Panc1 (cell line): ENCODE measurements around the gene PHF5A. TPM values are rescaled to one million over a fixed set of nuclear protein-coding genes. Genes with fewer than 3 reads are reported as not detected.
"Not testable (repeated sequence)": the region's sequence is repeated elsewhere in the genome, so short reads cannot be mapped to it uniquely, and the experiment has no call there.

Experiments
- ATAC-seq: fragments of 200-7000 bp; cut with Tn5 transposase; 2 replicates; pipeline ENCODE4 v1.9.1; 2020; ENCODE audit warnings: mild to moderate bottlenecking, moderate library complexity
- BruUV-seq: library from RNA; stranded (reverse); fragments of 400-500 nt; replicated peaks from 2 replicates; lab custom pipeline; 2021; lab: Mats Ljungman, UMichigan
- CTCF ChIA-PET: fragments of 300-600 bp; sonication (Branson Sonifier 250); formaldehyde crosslinking; loops from one replicate; lab custom pipeline; 2022; ENCODE audit warnings: antibody characterized with exemption; lab: Charles Lee
- POLR2A ChIA-PET: fragments of 300-600 bp; sonication (Branson Sonifier 250); formaldehyde crosslinking; loops from one replicate; lab custom pipeline; 2022; ENCODE audit warnings: antibody characterized with exemption; lab: Charles Lee
- DNase-seq: peaks from one replicate; pipeline ENCODE4 v3.0.0-alpha.2; 2010; ENCODE audit warnings: low read depth, low spot score
- H3K27ac ChIP-seq: 2 replicates; pipeline ENCODE4 v1.5.1; 2011; ENCODE audit warnings: mild to moderate bottlenecking, low read length, inconsistent platforms
- H3K27me3 ChIP-seq: fragments of 200-500 bp; sonication (Bioruptor generic); 2 replicates; pipeline ENCODE4 v1.6.0; 2014; ENCODE audit warnings: low read length, inconsistent platforms; ENCODE audit not compliant: control insufficient read depth, insufficient read depth
- H3K36me3 ChIP-seq: fragments of 200-500 bp; sonication (Bioruptor generic); 2 replicates; pipeline ENCODE4 v1.5.1; 2014; ENCODE audit warnings: inconsistent platforms, mild to moderate bottlenecking, low read length, moderate library complexity; ENCODE audit not compliant: control insufficient read depth, insufficient read depth
- H3K4me1 ChIP-seq: 2 replicates; pipeline ENCODE4 v1.5.1; 2011; ENCODE audit warnings: inconsistent platforms, mild to moderate bottlenecking, low read length, moderate library complexity; ENCODE audit not compliant: control insufficient read depth, insufficient read depth
- H3K4me3 ChIP-seq, 2 experiments: 2 replicates each; pipeline ENCODE4 v1.5.1; 2011 to 2012; ENCODE audit warnings: low read depth in 2 of 2, low read length in 2 of 2, mild to moderate bottlenecking in 2 of 2, inconsistent platforms in 1 of 2, moderate library complexity in 1 of 2
- H3K9me3 ChIP-seq: fragments of 200-500 bp; sonication (Bioruptor generic); 2 replicates; pipeline ENCODE4 v1.5.1; 2014; ENCODE audit warnings: low read depth, mild to moderate bottlenecking, inconsistent platforms, low read length, moderate library complexity; ENCODE audit not compliant: control insufficient read depth, insufficient read depth
- POLR2AphosphoS5 ChIP-seq: IDR thresholded peaks from 2 replicates; pipeline ENCODE4 v1.6.1; 2012; ENCODE audit warnings: mild to moderate bottlenecking, low read depth, low read length, moderate library complexity
- SIN3A ChIP-seq: IDR thresholded peaks from 2 replicates; pipeline ENCODE4 v1.6.1; 2012; ENCODE audit warnings: low read depth, mild to moderate bottlenecking, low read length, moderate library complexity, borderline replicate concordance; ENCODE audit not compliant: insufficient read depth
- TCF7L2 ChIP-seq: IDR thresholded peaks from 2 replicates; pipeline ENCODE4 v1.6.1; 2011; ENCODE audit warnings: mild to moderate bottlenecking, low read depth, low read length, inconsistent platforms
- in situ Hi-C: cut with HindIII; loops from 2 replicates; pipeline ENCODE4 v1.10.0; 2016; ENCODE audit warnings: low sequenced_read_pairs, low pct_unique_long_range_greater_than_20kb
- intact Hi-C: fragments of 100-400 bp; cut with micrococcal nuclease; formaldehyde crosslinking; loops from one replicate; pipeline ENCODE4 v1.10.0; 2022; ENCODE audit not compliant: unreplicated experiment
- total RNA-seq: library from RNA; stranded (reverse); gene quantifications from one replicate; pipeline ENCODE4 v1.2.1, GENCODE V29; 2021; ENCODE audit not compliant: unreplicated experiment
- TF ChIP-seq, protein P1 (sequence below): fragments of 450-650 bp; IDR thresholded peaks from 2 replicates; pipeline ENCODE4 v1.5.1; 2017; ENCODE audit warnings: mild to moderate bottlenecking
- TF ChIP-seq, protein P2 (sequence below), 2 experiments: IDR thresholded peaks; 2 replicates each; pipeline ENCODE4 v1.6.1; 2011 to 2012; ENCODE audit warnings: low read depth in 2 of 2, control low read depth in 1 of 2, low read length in 1 of 2, mild to moderate bottlenecking in 1 of 2, moderate library complexity in 1 of 2; ENCODE audit not compliant: insufficient read depth in 1 of 2

Gene PHF5A
- total RNA-seq, 1 experiment from 2014 or later: 34.9 TPM

DNA sequence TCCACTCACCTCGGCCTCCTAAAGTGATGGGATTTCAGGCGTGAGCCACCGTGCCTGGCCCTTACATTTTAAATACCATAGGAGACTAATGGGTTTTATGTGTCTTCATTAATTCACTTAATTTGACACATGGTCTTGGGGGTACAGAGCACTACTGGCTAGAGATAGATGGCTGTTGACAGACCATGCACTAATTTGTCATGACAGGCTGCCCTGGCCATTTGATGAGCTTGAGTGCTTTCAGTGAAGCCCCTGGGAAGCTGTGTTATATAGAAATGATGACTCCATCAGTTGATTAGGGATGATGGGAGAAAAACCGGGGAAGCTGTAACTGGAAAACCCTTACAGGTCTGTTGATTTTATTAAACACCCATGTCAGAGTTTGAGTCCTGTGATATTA, 6.6 kb downstream of the PHF5A start:
- ATAC-seq (no peak), DNase-seq (no peak)
- intact Hi-C loops: no loop called here
- peaks cover 10% of the 10 kb centered on the region for H3K36me3 ChIP-seq
- POLR2A ChIA-PET: no interaction called here
- H3K27ac ChIP-seq: no peak overlapping the region
- H3K27me3 ChIP-seq: no peaks in the 10 kb centered on the region
- H3K4me1 ChIP-seq: no peaks in the 10 kb centered on the region
- H3K4me3 ChIP-seq: no peak overlapping the region
- H3K9me3 ChIP-seq: no peaks in the 10 kb centered on the region
- CTCF ChIA-PET: interaction anchor here (0.7 kb wide), 1 partner anchor 59 kb away, joined by 4 read pairs; no protein-coding TSS in a partner anchor
- in situ Hi-C loops: no loop called here
- TF ChIP-seq SIN3A (no peak), POLR2AphosphoS5 (no peak), TCF7L2 (no peak)
- TF ChIP-seq, protein P1, sequence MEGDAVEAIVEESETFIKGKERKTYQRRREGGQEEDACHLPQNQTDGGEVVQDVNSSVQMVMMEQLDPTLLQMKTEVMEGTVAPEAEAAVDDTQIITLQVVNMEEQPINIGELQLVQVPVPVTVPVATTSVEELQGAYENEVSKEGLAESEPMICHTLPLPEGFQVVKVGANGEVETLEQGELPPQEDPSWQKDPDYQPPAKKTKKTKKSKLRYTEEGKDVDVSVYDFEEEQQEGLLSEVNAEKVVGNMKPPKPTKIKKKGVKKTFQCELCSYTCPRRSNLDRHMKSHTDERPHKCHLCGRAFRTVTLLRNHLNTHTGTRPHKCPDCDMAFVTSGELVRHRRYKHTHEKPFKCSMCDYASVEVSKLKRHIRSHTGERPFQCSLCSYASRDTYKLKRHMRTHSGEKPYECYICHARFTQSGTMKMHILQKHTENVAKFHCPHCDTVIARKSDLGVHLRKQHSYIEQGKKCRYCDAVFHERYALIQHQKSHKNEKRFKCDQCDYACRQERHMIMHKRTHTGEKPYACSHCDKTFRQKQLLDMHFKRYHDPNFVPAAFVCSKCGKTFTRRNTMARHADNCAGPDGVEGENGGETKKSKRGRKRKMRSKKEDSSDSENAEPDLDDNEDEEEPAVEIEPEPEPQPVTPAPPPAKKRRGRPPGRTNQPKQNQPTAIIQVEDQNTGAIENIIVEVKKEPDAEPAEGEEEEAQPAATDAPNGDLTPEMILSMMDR: no peak
- no TSS peak for BruUV-seq

DNA sequence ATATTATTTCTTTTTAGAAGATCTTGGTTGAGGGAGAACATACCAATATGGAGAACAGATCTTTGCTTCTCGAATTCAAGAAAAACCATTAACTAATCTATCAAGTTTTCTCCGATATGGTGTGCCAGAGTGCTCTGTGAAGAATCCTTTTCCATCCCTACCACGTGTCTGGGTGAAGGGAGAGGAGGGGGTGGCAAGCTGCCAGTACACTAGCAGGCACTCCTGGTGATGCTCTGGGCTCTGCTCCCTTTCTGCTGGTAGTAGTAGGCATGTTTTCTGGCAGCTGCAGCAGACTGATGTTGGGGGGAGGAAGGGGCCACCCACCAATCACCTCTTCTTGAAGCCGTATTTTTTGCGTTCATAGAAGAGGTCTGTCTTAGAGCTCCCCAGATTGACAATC, 8.4 kb downstream of the PHF5A start:
- H3K27me3 ChIP-seq, H3K4me1 ChIP-seq, CTCF ChIA-PET, H3K36me3 ChIP-seq, intact Hi-C loops, H3K27ac ChIP-seq, DNase-seq, in situ Hi-C loops, BruUV-seq, POLR2A ChIA-PET, ATAC-seq, H3K9me3 ChIP-seq, H3K4me3 ChIP-seq: not testable (repeated sequence)

DNA sequence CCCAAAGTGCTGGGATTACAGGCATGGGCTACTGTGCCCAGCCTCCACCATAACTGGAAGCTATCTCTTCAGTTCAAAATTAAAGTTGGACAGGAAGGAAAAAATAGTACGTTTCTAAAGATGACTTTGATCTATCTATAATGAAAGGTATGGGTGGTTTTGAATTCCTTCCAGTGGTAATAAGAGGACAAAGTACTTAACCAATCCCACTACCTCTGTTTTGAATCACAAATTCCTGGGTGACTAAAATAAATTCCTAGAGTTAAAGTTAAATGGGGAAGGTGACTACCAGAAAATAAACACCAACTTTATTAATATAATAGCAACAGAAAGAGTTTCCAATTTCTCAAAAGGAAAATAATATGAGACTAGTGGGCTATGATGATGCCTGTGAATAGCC, 9.1 kb downstream of the PHF5A start:
- H3K27ac ChIP-seq: no peak overlapping the region
- H3K4me3 ChIP-seq: no peak overlapping the region
- ATAC-seq (no peak), DNase-seq (no peak)
- intact Hi-C loops: no loop called here
- CTCF ChIA-PET: interaction anchor here (0.6 kb wide), 1 partner anchor 68 kb away, joined by 4 read pairs; no protein-coding TSS in a partner anchor
- no peaks in the 10 kb centered on the region for H3K9me3 ChIP-seq
- TF ChIP-seq TCF7L2: no peak
- TF ChIP-seq SIN3A: no peak
- TF ChIP-seq POLR2AphosphoS5: no peak
- TF ChIP-seq, protein P1: no peak
- TF ChIP-seq, protein P2, sequence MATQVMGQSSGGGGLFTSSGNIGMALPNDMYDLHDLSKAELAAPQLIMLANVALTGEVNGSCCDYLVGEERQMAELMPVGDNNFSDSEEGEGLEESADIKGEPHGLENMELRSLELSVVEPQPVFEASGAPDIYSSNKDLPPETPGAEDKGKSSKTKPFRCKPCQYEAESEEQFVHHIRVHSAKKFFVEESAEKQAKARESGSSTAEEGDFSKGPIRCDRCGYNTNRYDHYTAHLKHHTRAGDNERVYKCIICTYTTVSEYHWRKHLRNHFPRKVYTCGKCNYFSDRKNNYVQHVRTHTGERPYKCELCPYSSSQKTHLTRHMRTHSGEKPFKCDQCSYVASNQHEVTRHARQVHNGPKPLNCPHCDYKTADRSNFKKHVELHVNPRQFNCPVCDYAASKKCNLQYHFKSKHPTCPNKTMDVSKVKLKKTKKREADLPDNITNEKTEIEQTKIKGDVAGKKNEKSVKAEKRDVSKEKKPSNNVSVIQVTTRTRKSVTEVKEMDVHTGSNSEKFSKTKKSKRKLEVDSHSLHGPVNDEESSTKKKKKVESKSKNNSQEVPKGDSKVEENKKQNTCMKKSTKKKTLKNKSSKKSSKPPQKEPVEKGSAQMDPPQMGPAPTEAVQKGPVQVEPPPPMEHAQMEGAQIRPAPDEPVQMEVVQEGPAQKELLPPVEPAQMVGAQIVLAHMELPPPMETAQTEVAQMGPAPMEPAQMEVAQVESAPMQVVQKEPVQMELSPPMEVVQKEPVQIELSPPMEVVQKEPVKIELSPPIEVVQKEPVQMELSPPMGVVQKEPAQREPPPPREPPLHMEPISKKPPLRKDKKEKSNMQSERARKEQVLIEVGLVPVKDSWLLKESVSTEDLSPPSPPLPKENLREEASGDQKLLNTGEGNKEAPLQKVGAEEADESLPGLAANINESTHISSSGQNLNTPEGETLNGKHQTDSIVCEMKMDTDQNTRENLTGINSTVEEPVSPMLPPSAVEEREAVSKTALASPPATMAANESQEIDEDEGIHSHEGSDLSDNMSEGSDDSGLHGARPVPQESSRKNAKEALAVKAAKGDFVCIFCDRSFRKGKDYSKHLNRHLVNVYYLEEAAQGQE (IDR thresholded peaks at IDR 0.05; ENCODE audit: insufficient read depth in 1 of 2, low read depth in 2 of 2, low read length in 1 of 2): no peak
- no peaks in the 10 kb centered on the region for H3K4me1 ChIP-seq
- no TSS peak for BruUV-seq
- POLR2A ChIA-PET: interaction anchor here (0.7 kb wide), 1 partner anchor 1568 kb away, joined by 4 read pairs; no protein-coding TSS in a partner anchor
- in situ Hi-C loops: no loop called here
- peaks cover 2% of the 10 kb centered on the region for H3K36me3 ChIP-seq
- H3K27me3 ChIP-seq: no peaks in the 10 kb centered on the region
